WI38 (cell line): ENCODE results near the gene EHD4.

ENCODE experiments used
- H3K4me3 ChIP-seq: 2 replicates; pipeline ENCODE4 v1.5.1; 2011; ENCODE audit warnings: low read depth, mild to moderate bottlenecking, control low read depth, low read length
- CTCF ChIP-seq: IDR thresholded peaks from 2 replicates; pipeline ENCODE4 v1.5.1; 2012; ENCODE audit warnings: low read depth, mild to moderate bottlenecking, control low read depth, low read length

Gene EHD4

GRCh38 chr15:41969851-41970431 is 2.4 kb downstream of the EHD4 start:
- no peak overlapping the region for H3K4me3 ChIP-seq
- TF ChIP-seq CTCF: no peak

GRCh38 chr15:41968701-41969100 is 3.7 kb downstream of the EHD4 start:
- no peak overlapping the region for H3K4me3 ChIP-seq
- TF ChIP-seq CTCF: no peak

- no peak for TF ChIP-seq CTCF
- no peak overlapping the region for H3K4me3 ChIP-seq
Observed at GRCh38 chr15:41967506-41968206, 4.7 kb downstream of the EHD4 start.

GRCh38 chr15:41966920-41967465 is 5.4 kb downstream of the EHD4 start:
- TF ChIP-seq CTCF: no peak
- H3K4me3 ChIP-seq: no peak overlapping the region

- no peak overlapping the region for H3K4me3 ChIP-seq
- TF ChIP-seq CTCF: no peak
Observed at GRCh38 chr15:41966414-41966812, 5.9 kb downstream of the EHD4 start.

- no peak for TF ChIP-seq CTCF
- H3K4me3 ChIP-seq: no peak overlapping the region
Observed at GRCh38 chr15:41965441-41966413, 6.6 kb downstream of the EHD4 start.
